WTC11 (cell line): ENCODE measurements around the gene ENO2. TPM values are rescaled to one million over a fixed set of nuclear protein-coding genes. Genes with fewer than 3 reads are reported as not detected.

Experiments
- AR ChIP-seq: fragments of 250-450 bp; sonication (Bioruptor Pico); IDR thresholded peaks from 2 replicates; pipeline ENCODE4 v1.9.0; 2021; ENCODE audit warnings: mild to moderate bottlenecking
- ATF2 ChIP-seq: sonication (generic); formaldehyde crosslinking; IDR thresholded peaks from 2 replicates; pipeline ENCODE4 v1.8.1; 2022; ENCODE audit warnings: low read depth, missing genetic modification reagents, borderline replicate concordance
- CREM ChIP-seq: sonication (generic); formaldehyde crosslinking; IDR thresholded peaks from 2 replicates; pipeline ENCODE4 v1.8.1; 2022; ENCODE audit warnings: mild to moderate bottlenecking, missing genetic modification reagents, moderate library complexity
- E2F1 ChIP-seq: sonication (generic); formaldehyde crosslinking; IDR thresholded peaks from 2 replicates; pipeline ENCODE4 v1.8.0; 2022; ENCODE audit warnings: mild to moderate bottlenecking, missing genetic modification reagents
- ELF4 ChIP-seq: sonication (generic); formaldehyde crosslinking; IDR thresholded peaks from 2 replicates; pipeline ENCODE4 v1.8.1; 2022; ENCODE audit warnings: low read depth, mild to moderate bottlenecking, moderate library complexity, missing genetic modification reagents
- EMX1 ChIP-seq: fragments of 250-450 bp; sonication (Bioruptor Pico); IDR thresholded peaks from 2 replicates; pipeline ENCODE4 v1.8.0; 2021; ENCODE audit warnings: mild to moderate bottlenecking
- ERG ChIP-seq: fragments of 250-450 bp; sonication (Bioruptor Pico); IDR thresholded peaks from 2 replicates; pipeline ENCODE4 v1.8.0; 2021; ENCODE audit warnings: mild to moderate bottlenecking
- ESRRA ChIP-seq: sonication (generic); formaldehyde crosslinking; IDR thresholded peaks from 2 replicates; pipeline ENCODE4 v1.8.1; 2022; ENCODE audit warnings: mild to moderate bottlenecking, missing genetic modification reagents, borderline replicate concordance
- FOXP1 ChIP-seq: sonication (generic); formaldehyde crosslinking; IDR thresholded peaks from 2 replicates; pipeline ENCODE4 v1.8.0; 2022; ENCODE audit warnings: missing genetic modification reagents, mild to moderate bottlenecking, moderate library complexity, borderline replicate concordance
- FOXP4 ChIP-seq: sonication (generic); formaldehyde crosslinking; IDR thresholded peaks from 2 replicates; pipeline ENCODE4 v1.8.0; 2022; ENCODE audit warnings: mild to moderate bottlenecking, missing genetic modification reagents
- HMGXB4 ChIP-seq: sonication (generic); formaldehyde crosslinking; IDR thresholded peaks from 2 replicates; pipeline ENCODE4 v1.8.1; 2023; ENCODE audit warnings: mild to moderate bottlenecking, moderate library complexity, missing genetic modification reagents
- IRF2 ChIP-seq: sonication (generic); formaldehyde crosslinking; IDR thresholded peaks from 2 replicates; pipeline ENCODE4 v1.8.0; 2022; ENCODE audit warnings: low read depth, missing genetic modification reagents, borderline replicate concordance
- MLX ChIP-seq: sonication (generic); formaldehyde crosslinking; IDR thresholded peaks from 2 replicates; pipeline ENCODE4 v1.8.1; 2023; ENCODE audit warnings: mild to moderate bottlenecking, missing genetic modification reagents, moderate library complexity
- NR2C2 ChIP-seq: sonication (generic); formaldehyde crosslinking; IDR thresholded peaks from 2 replicates; pipeline ENCODE4 v1.8.0; 2022; ENCODE audit warnings: mild to moderate bottlenecking, missing genetic modification reagents
- RELA ChIP-seq: sonication (generic); formaldehyde crosslinking; IDR thresholded peaks from 2 replicates; pipeline ENCODE4 v1.8.1; 2022; ENCODE audit warnings: missing genetic modification reagents, mild to moderate bottlenecking, borderline replicate concordance
- SOX15 ChIP-seq: fragments of 250-450 bp; sonication (Bioruptor Pico); IDR thresholded peaks from 2 replicates; pipeline ENCODE4 v1.9.0; 2021; ENCODE audit warnings: mild to moderate bottlenecking
- TEAD4 ChIP-seq: sonication (generic); formaldehyde crosslinking; IDR thresholded peaks from 2 replicates; pipeline ENCODE4 v1.8.0; 2022; ENCODE audit warnings: mild to moderate bottlenecking, missing genetic modification reagents
- ZBTB21 ChIP-seq: sonication (generic); formaldehyde crosslinking; IDR thresholded peaks from 2 replicates; pipeline ENCODE4 v1.8.1; 2023; ENCODE audit warnings: mild to moderate bottlenecking, missing genetic modification reagents, borderline replicate concordance
- ZNF396 ChIP-seq: fragments of 250-450 bp; sonication (Bioruptor Pico); IDR thresholded peaks from 2 replicates; pipeline ENCODE4 v1.8.0; 2021; ENCODE audit warnings: mild to moderate bottlenecking, moderate library complexity, borderline replicate concordance
- ZNF423 ChIP-seq: fragments of 250-450 bp; sonication (Bioruptor Pico); IDR thresholded peaks from 2 replicates; pipeline ENCODE4 v2.1.2; 2022; ENCODE audit warnings: mild to moderate bottlenecking, moderate library complexity
- total RNA-seq: library from RNA; stranded (reverse); gene quantifications from 3 replicates; pipeline ENCODE4 v1.2.3, GENCODE V29; 2021
- TF ChIP-seq, protein P1 (sequence below): fragments of 250-450 bp; sonication (Bioruptor Pico); IDR thresholded peaks from 2 replicates; pipeline ENCODE4 v1.9.0; 2021; ENCODE audit warnings: moderate library complexity, mild to moderate bottlenecking, inconsistent platforms, borderline replicate concordance
- TF ChIP-seq, protein P2 (sequence below): sonication (generic); formaldehyde crosslinking; IDR thresholded peaks from 2 replicates; pipeline ENCODE4 v1.8.1; 2022; ENCODE audit warnings: missing genetic modification reagents, borderline replicate concordance
- TF ChIP-seq, protein P3 (sequence below): sonication (generic); formaldehyde crosslinking; IDR thresholded peaks from 2 replicates; pipeline ENCODE4 v1.8.1; 2023; ENCODE audit warnings: mild to moderate bottlenecking, missing genetic modification reagents

ENO2 gene
- total RNA-seq, 1 experiment from 2014 or later, result 118 TPM

GRCh38 chr12:6914246-6914946 is at the start of gene ENO2 (continued):
- TF ChIP-seq FOXP1 (CRISPR knock-in tag), result no peak; the same call in 1 of the 2 replicates
- no peak for TF ChIP-seq IRF2
- TF ChIP-seq ESRRA (CRISPR knock-in tag), result no peak
- no peak for TF ChIP-seq SOX15 (CRISPR knock-in tag)
- no peak for TF ChIP-seq FOXP4 (CRISPR knock-in tag)
- TF ChIP-seq NR2C2 (CRISPR knock-in tag), result no peak
- TF ChIP-seq, protein P1, sequence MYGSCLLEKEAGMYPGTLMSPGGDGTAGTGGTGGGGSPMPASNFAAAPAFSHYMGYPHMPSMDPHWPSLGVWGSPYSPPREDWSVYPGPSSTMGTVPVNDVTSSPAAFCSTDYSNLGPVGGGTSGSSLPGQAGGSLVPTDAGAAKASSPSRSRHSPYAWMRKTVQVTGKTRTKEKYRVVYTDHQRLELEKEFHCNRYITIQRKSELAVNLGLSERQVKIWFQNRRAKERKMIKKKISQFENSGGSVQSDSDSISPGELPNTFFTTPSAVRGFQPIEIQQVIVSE, result no peak
- TF ChIP-seq ZNF396 (CRISPR knock-in tag), result no peak
- TF ChIP-seq HMGXB4, result no peak; the same call in 1 of the 2 replicates
- TF ChIP-seq ZBTB21, result 0 out of 2 replicates have a peak, but pooled peaks have one; percentile 59
- TF ChIP-seq TEAD4 (CRISPR knock-in tag), result no peak; the same call in 1 of the 2 replicates
- TF ChIP-seq ATF2, result no peak
- TF ChIP-seq RELA, result no peak
- TF ChIP-seq EMX1 (CRISPR knock-in tag), result no peak
- TF ChIP-seq ERG (CRISPR knock-in tag), result no peak
- TF ChIP-seq, protein P2, sequence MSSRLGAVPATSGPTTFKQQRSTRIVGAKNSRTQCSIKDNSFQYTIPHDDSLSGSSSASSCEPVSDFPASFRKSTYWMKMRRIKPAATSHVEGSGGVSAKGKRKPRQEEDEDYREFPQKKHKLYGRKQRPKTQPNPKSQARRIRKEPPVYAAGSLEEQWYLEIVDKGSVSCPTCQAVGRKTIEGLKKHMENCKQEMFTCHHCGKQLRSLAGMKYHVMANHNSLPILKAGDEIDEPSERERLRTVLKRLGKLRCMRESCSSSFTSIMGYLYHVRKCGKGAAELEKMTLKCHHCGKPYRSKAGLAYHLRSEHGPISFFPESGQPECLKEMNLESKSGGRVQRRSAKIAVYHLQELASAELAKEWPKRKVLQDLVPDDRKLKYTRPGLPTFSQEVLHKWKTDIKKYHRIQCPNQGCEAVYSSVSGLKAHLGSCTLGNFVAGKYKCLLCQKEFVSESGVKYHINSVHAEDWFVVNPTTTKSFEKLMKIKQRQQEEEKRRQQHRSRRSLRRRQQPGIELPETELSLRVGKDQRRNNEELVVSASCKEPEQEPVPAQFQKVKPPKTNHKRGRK (CRISPR knock-in tag), result no peak
- TF ChIP-seq ELF4 (CRISPR knock-in tag), result no peak
- no peak for TF ChIP-seq E2F1 (CRISPR knock-in tag)
- TF ChIP-seq MLX (CRISPR knock-in tag), result no peak
- no peak for TF ChIP-seq AR (CRISPR knock-in tag)
- TF ChIP-seq ZNF423 (CRISPR knock-in tag), result no peak
- no peak for TF ChIP-seq CREM (CRISPR knock-in tag)
- TF ChIP-seq, protein P3, sequence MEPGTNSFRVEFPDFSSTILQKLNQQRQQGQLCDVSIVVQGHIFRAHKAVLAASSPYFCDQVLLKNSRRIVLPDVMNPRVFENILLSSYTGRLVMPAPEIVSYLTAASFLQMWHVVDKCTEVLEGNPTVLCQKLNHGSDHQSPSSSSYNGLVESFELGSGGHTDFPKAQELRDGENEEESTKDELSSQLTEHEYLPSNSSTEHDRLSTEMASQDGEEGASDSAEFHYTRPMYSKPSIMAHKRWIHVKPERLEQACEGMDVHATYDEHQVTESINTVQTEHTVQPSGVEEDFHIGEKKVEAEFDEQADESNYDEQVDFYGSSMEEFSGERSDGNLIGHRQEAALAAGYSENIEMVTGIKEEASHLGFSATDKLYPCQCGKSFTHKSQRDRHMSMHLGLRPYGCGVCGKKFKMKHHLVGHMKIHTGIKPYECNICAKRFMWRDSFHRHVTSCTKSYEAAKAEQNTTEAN (CRISPR knock-in tag), result no peak
